ENCODE results near the gene FBLN1.

DNA sequence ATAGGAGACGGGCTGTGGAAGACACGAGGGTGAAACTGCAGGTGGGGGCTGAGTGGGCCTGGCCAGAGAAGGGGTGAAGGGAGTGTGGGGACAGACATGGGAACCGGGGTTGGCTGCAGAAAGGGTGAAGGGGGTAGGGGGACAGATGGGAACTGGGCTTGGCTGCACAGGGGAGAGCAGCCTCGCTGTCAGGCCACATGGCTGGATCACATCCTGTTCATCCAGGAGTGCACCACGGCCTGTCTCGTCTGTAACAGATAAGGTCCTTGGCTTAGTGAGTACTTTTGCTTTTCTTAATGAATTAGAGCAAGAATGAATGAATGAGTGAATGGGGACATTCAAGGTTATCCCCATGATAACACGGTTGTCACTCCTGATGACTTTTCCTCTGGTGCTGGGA, 13.5 kb downstream of the FBLN1 start:
- TF ChIP-seq, protein P1, sequence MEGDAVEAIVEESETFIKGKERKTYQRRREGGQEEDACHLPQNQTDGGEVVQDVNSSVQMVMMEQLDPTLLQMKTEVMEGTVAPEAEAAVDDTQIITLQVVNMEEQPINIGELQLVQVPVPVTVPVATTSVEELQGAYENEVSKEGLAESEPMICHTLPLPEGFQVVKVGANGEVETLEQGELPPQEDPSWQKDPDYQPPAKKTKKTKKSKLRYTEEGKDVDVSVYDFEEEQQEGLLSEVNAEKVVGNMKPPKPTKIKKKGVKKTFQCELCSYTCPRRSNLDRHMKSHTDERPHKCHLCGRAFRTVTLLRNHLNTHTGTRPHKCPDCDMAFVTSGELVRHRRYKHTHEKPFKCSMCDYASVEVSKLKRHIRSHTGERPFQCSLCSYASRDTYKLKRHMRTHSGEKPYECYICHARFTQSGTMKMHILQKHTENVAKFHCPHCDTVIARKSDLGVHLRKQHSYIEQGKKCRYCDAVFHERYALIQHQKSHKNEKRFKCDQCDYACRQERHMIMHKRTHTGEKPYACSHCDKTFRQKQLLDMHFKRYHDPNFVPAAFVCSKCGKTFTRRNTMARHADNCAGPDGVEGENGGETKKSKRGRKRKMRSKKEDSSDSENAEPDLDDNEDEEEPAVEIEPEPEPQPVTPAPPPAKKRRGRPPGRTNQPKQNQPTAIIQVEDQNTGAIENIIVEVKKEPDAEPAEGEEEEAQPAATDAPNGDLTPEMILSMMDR (IDR thresholded peaks at IDR 0.05; ENCODE audit: low read length), result no peak
- no peak for TF ChIP-seq EZH2 (IDR thresholded peaks at IDR 0.05; ENCODE audit: borderline replicate concordance, low read length)

Data from OCI-LY1 (cell line).